SKM-1 treated with dmso at 0.1 percent for 144 hours (cell line): ENCODE measurements around the gene CNTNAP3.
"Not testable (repeated sequence)": the region's sequence is repeated elsewhere in the genome, so short reads cannot be mapped to it uniquely, and the experiment has no call there.

ENCODE experiments used
- DNase-seq: peaks from one replicate; lab custom pipeline; 2025; ENCODE audit not compliant: unreplicated experiment; lab: John Stamatoyannopoulos, UW

CNTNAP3 gene

DNA sequence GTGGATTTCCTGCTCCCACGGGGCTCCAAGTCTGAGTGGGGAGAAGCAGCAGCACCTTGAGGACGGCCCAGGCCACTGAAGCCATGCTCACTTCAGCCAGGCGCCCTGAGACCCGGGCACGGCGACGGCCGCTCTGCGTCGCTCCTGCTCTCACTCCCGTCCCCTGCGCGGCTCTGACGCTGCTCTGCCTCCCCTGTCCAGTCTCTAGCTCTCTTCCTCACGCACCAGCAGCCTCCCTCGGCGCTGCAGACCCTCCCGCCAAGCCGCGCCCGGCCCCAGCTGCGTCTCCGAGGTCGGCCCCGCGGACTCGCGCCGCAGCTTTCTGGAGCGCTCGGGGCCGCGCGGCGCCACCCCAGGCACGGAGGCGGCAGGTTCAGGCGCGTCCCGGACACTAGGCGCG is at the start of gene CNTNAP3:
Gene CNTNAP3, minus strand, starts transcription at position 188 of the 400 bp plus-strand sequence. Its CDS starts 103 bp downstream, at position 85.
- DNase-seq, result not testable (repeated sequence)

DNA sequence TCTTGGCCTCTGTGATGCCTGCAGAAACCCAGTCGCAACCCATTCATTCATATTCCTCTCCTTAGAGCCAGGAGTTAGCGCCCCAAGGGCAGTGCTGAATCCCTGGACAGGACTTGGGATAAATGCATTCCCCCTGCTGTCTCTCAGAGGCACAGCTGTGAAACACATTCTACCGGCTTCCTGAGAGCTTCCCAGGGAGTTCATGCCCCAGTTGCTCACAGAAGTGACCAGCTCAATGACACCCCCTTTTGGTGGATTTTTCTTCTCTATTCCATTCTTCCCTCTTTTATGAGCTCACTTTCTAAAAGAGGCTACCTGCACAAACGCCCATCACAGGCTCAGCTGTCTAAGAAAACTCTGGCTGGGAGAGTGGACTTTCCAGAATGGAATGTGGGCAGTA is 8.0 kb downstream of the CNTNAP3 start:
- not testable (repeated sequence) for DNase-seq

GRCh38 chr9:39242513-39242912 is 45.5 kb downstream of the CNTNAP3 start:
- not testable (repeated sequence) for DNase-seq

GRCh38 chr9:39232130-39232991 is 55.6 kb downstream of the CNTNAP3 start:
- not testable (repeated sequence) for DNase-seq

GRCh38 chr9:39215976-39216375 is 72.0 kb downstream of the CNTNAP3 start:
- not testable (repeated sequence) for DNase-seq

- not testable (repeated sequence) for DNase-seq
Observed at GRCh38 chr9:39209773-39210172, 78.2 kb downstream of the CNTNAP3 start.

- not testable (repeated sequence) for DNase-seq
Observed at GRCh38 chr9:39206643-39207042, 81.3 kb downstream of the CNTNAP3 start.

- DNase-seq, result not testable (repeated sequence)
Observed at GRCh38 chr9:39205842-39206241, 82.1 kb downstream of the CNTNAP3 start.

- DNase-seq, result not testable (repeated sequence)
Observed at GRCh38 chr9:39200412-39200811, 87.6 kb downstream of the CNTNAP3 start.

- DNase-seq, result not testable (repeated sequence)
Observed at GRCh38 chr9:39198000-39198709, 89.8 kb downstream of the CNTNAP3 start.

- DNase-seq, result not testable (repeated sequence)
Observed at GRCh38 chr9:39171370-39171769, 116.6 kb downstream of the CNTNAP3 start.

GRCh38 chr9:39157714-39158113 is 130.3 kb downstream of the CNTNAP3 start:
- not testable (repeated sequence) for DNase-seq

DNA sequence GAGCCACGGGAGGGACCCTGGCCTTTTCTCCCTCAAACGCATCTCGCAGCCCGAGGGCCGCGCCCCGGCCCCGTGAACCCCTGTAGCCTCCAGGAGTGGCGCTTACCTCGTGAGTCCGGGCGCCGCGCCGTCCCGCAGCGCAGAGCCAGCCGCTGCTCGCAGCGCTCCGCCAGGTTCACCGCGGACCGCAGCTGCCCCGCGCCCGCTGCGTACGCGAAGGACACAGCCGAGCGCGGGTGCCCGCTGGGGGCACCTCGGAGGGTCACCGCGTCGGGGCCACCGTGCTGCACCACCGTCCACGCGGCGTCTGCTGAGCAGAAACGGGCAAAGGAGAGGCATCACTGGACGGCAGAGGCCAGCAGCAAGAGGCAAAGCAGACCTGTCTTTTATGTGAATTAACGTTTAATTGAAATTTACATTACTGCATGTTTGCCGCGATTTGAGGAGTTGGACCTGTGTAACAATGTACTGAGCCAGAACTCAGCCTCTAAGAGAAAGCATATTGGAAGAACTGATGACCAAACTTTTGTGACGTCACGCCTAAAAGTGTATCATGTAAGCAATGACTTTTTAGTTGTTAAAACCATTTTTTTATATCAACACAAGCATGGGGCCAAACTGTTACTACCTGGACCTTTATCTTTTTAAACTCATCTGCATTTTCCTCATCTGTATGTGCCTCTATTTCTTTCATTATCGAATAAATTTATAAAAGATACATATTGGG is 155.0 kb downstream of the CNTNAP3 start:
- not testable (repeated sequence) for DNase-seq

DNA sequence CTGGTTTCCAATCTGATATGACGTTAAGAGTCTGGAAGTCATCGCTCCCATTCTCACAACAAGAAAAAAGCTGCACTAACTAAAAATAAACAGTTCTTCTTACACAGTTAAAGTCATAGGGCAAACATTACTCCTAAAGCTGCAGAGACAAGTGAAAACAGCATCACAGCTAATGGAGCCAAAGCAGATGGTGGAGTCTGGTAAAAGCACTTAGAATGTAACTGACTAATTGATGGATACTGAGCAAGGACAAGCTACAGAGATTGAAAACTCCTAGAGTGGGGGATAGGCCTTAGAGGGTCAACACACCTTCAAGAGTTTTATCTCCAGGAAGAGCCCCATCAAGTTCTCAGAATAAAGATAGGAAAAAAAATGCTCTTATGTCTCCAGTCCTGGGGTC is 166.6 kb downstream of the CNTNAP3 start:
- DNase-seq, result not testable (repeated sequence)

GRCh38 chr9:39111746-39112145 is 176.2 kb downstream of the CNTNAP3 start:
- not testable (repeated sequence) for DNase-seq

DNA sequence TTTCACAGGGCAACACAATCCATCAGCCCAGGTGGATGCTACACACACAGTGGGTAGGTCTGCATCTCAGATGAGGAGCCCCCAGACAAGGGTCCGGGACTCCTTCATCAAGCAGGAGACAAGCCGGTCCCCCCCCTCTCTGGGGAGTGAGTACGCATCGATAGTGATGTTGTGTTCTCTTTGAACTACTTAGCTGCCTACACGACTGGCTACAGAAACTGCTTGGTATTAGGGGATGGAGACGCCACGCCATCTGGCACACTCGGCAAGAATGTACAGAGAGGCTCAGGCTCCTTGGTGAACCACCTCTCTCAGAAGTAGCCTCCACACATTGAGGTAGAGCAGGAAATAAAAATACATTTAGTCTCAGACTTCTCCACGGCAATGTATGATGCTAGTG is 179.8 kb downstream of the CNTNAP3 start:
- DNase-seq, result no peak

- DNase-seq, result not testable (repeated sequence)
Observed at GRCh38 chr9:39097208-39097607, 190.8 kb downstream of the CNTNAP3 start.

DNA sequence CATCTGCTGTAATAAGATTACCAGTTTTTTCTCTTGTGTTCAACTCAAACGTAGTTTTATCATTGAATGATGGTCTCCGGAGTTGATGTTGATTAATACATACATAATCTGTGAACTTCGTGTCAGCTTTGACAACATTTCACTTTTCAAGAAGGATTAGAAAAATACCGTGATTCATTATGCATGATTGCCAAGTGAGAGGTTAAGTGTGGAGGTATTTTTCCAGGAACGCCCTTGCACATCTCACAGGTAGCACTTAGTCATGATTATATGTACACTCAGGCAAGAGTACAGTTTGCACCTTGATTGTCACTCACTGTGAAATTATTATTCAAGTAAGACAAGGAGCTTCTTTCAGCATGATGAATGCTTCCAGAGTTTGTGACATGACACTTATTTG is 202.7 kb downstream of the CNTNAP3 start:
- DNase-seq, result not testable (repeated sequence)

DNA sequence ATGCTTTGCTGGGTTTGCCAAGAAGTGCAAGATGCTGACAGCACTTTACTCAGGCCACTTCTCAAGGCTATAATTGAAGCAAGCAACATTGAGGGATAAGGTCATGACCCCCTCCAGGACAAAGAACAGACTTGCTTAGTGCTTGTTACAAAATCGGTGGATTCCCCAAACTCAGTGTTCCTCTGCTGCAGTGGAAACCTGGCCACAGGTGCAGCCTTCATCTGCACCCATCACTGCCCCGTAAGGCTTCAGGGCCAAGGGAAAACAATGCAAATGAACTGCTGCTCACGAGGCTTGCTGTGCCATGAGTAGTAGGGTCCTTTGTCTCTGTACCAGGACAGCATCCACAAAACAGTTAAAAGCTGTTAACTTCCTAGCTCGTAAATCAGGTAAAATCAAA is 205.4 kb downstream of the CNTNAP3 start:
- DNase-seq, result not testable (repeated sequence)

- not testable (repeated sequence) for DNase-seq
Observed at GRCh38 chr9:39080081-39080480, 207.9 kb downstream of the CNTNAP3 start.

DNA sequence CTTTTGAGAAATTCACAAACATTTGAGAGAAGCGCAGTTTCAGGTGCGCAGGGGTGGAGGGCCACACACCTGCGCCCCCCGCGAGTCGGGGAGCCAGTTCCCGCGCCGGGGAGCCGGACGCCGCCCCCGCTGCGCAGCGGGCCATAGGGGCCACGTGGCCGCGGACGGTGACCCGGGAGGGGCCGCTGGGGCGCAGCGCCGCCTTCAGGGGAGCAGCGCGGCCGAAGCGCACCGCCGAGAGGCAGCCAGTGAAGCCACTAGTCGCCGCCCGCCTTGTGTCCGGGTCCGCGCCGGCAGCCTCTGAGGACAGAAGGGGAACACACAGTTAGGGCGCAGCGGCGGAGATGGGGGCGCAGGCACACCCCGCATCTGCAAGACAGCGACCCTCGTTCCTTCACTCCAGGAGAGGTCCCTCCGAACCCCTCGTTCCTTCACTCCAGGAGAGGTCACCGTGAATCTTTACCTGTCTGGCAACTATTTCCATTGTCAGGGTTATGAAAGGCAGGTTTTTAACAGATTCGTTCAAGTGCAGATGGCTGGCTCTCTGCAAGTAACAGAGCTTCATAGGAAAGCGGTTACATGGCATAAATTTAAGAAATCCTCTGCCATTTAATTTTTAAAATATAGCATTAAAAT is 209.2 kb downstream of the CNTNAP3 start:
- not testable (repeated sequence) for DNase-seq
